SH-SY5Y (cell line): ENCODE measurements around the gene UNC93B1.

Source experiments
- GATA2 ChIP-seq: IDR thresholded peaks from 2 replicates; pipeline ENCODE4 v1.6.1; 2011; ENCODE audit warnings: mild to moderate bottlenecking, low read depth, low read length
- GATA3 ChIP-seq: IDR thresholded peaks from 2 replicates; pipeline ENCODE4 v1.6.1; 2011; ENCODE audit warnings: low read depth, mild to moderate bottlenecking, low read length, moderate library complexity

- TF ChIP-seq GATA2 (no peak), GATA3 (no peak)
Measured at GRCh38 chr11:68038718-68039525, 35.0 kb upstream of the UNC93B1 start, which contains the start of gene TCIRG1.
